HepG2 (cell line): ENCODE measurements around the gene CREB1. TPM values are rescaled to one million over a fixed set of nuclear protein-coding genes. Genes with fewer than 3 reads are reported as not detected.
A peak's percentile ranks its signal among the peaks of the same experiment; 100 is the strongest.

Source experiments
- ERF ChIP-seq: IDR thresholded peaks from 2 replicates; pipeline ENCODE4 v1.6.1; 2018; ENCODE audit warnings: missing biosample characterization, missing genetic modification reagents
- ESRRA ChIP-seq: sonication (generic); formaldehyde crosslinking; IDR thresholded peaks from 2 replicates; pipeline ENCODE4 v1.5.1; 2020; ENCODE audit warnings: mild to moderate bottlenecking, low read depth, missing genetic modification reagents
- GABPA ChIP-seq, 2 experiments: IDR thresholded peaks; 2 replicates each; pipeline ENCODE4 v1.6.1; 2011 to 2016; ENCODE audit warnings: low read depth in 2 of 2, low read length in 1 of 2, missing biosample characterization in 1 of 2, missing genetic modification characterization in 1 of 2
- JDP2 ChIP-seq: sonication (generic); formaldehyde crosslinking; IDR thresholded peaks from 2 replicates; pipeline ENCODE4 v1.8.1; 2022; ENCODE audit warnings: missing genetic modification reagents, borderline replicate concordance
- MIER3 ChIP-seq: IDR thresholded peaks from 2 replicates; pipeline ENCODE4 v1.6.1; 2016; ENCODE audit warnings: missing compliant biosample characterization, borderline replicate concordance
- MTA1 ChIP-seq: sonication (generic); formaldehyde crosslinking; IDR thresholded peaks from 2 replicates; pipeline ENCODE4 v1.4.0; 2020; ENCODE audit warnings: missing genetic modification reagents, mild to moderate bottlenecking, borderline replicate concordance
- MTF2 ChIP-seq: sonication (generic); formaldehyde crosslinking; IDR thresholded peaks from 2 replicates; pipeline ENCODE4 v1.5.0; 2020; ENCODE audit warnings: missing genetic modification reagents, borderline replicate concordance
- NR2F2 ChIP-seq: IDR thresholded peaks from 2 replicates; pipeline ENCODE4 v1.6.1; 2012; ENCODE audit warnings: low read depth, inconsistent platforms, borderline replicate concordance
- NR2F6 ChIP-seq, 2 experiments: IDR thresholded peaks; 2 replicates each; pipeline ENCODE4 v1.6.1; 2016; ENCODE audit warnings: antibody characterized with exemption in 1 of 2, mild to moderate bottlenecking in 1 of 2
- RARG ChIP-seq: sonication (generic); formaldehyde crosslinking; IDR thresholded peaks from 2 replicates; pipeline ENCODE4 v1.4.0; 2020; ENCODE audit warnings: low read depth, mild to moderate bottlenecking, missing genetic modification reagents
- RBFOX2 ChIP-seq: fragments of 200-400 bp; formaldehyde crosslinking; IDR thresholded peaks from 2 replicates; pipeline ENCODE4 v1.6.1; 2017; ENCODE audit warnings: low read depth, mild to moderate bottlenecking, low read length
- SOX6 ChIP-seq, 2 experiments: fragments of 450-650 bp in 1 of 2; sonication (generic) in 1 of 2; formaldehyde crosslinking in 1 of 2; IDR thresholded peaks; 2 replicates each; pipeline versions ENCODE4 v1.4.0 to v1.6.1; 2017 to 2020; ENCODE audit warnings: antibody characterized with exemption in 1 of 2, mild to moderate bottlenecking in 1 of 2, missing genetic modification reagents in 1 of 2
- ZEB1 ChIP-seq: IDR thresholded peaks from 2 replicates; pipeline ENCODE4 v1.6.1; 2012; ENCODE audit warnings: mild to moderate bottlenecking, low read depth, inconsistent platforms; ENCODE audit not compliant: insufficient replicate concordance
- ZIK1 ChIP-seq: sonication (generic); formaldehyde crosslinking; IDR thresholded peaks from 2 replicates; pipeline ENCODE4 v1.5.0; 2020; ENCODE audit warnings: mild to moderate bottlenecking, low read depth, missing genetic modification reagents, borderline replicate concordance
- ZMYM2 ChIP-seq: sonication (generic); formaldehyde crosslinking; IDR thresholded peaks from 2 replicates; pipeline ENCODE4 v1.8.0; 2022; ENCODE audit warnings: mild to moderate bottlenecking, missing genetic modification reagents
- ZNF121 ChIP-seq: sonication (generic); formaldehyde crosslinking; IDR thresholded peaks from 2 replicates; pipeline ENCODE4 v1.5.0; 2020; ENCODE audit warnings: mild to moderate bottlenecking, missing genetic modification reagents
- ZNF143 ChIP-seq: sonication (generic); formaldehyde crosslinking; IDR thresholded peaks from 2 replicates; pipeline ENCODE4 v1.4.0; 2020; ENCODE audit warnings: missing genetic modification reagents
- ZNF296 ChIP-seq: sonication (generic); formaldehyde crosslinking; conservative IDR thresholded peaks from 2 replicates; pipeline ENCODE4 v1.5.0; 2020; ENCODE audit warnings: mild to moderate bottlenecking, missing genetic modification reagents
- ZNF362 ChIP-seq: sonication (generic); formaldehyde crosslinking; IDR thresholded peaks from 2 replicates; pipeline ENCODE4 v1.4.0; 2020; ENCODE audit warnings: missing genetic modification reagents, mild to moderate bottlenecking, borderline replicate concordance
- ZNF572 ChIP-seq: sonication (generic); formaldehyde crosslinking; IDR thresholded peaks from 2 replicates; pipeline ENCODE4 v1.5.1; 2020; ENCODE audit warnings: mild to moderate bottlenecking, missing genetic modification reagents
- ZNF576 ChIP-seq: sonication (generic); formaldehyde crosslinking; IDR thresholded peaks from 2 replicates; pipeline ENCODE4 v1.4.0; 2020; ENCODE audit warnings: mild to moderate bottlenecking, missing genetic modification reagents
- ZNF740 ChIP-seq: sonication (generic); formaldehyde crosslinking; IDR thresholded peaks from 2 replicates; pipeline ENCODE4 v1.4.0; 2020; ENCODE audit warnings: missing genetic modification reagents
- ZNF891 ChIP-seq: sonication (generic); formaldehyde crosslinking; IDR thresholded peaks from 2 replicates; pipeline ENCODE4 v1.5.0; 2020; ENCODE audit warnings: mild to moderate bottlenecking, missing genetic modification reagents
- ZSCAN20 ChIP-seq: sonication (generic); formaldehyde crosslinking; IDR thresholded peaks from 2 replicates; pipeline ENCODE4 v1.4.0; 2020; ENCODE audit warnings: missing genetic modification reagents, mild to moderate bottlenecking, borderline replicate concordance
- ZSCAN22 ChIP-seq: sonication (generic); formaldehyde crosslinking; IDR thresholded peaks from 2 replicates; pipeline ENCODE4 v1.4.0; 2020; ENCODE audit warnings: mild to moderate bottlenecking, missing genetic modification reagents
- polyA plus RNA-seq, 8 experiments: library from polyadenylated mRNA; depleted of rRNA in 3 of 8; stranded (reverse) in 7 of 8; unstranded in 1 of 8; fragments of >200 nt; fragmentation: Illumina TruSeq in 4 of 8; extraction: Trizol in 4 of 8; gene quantifications; 2 replicates each; pipeline versions ENCODE4 v1.2.1 to v1.2.3, GENCODE V29; 2011 to 2016; ENCODE audit warnings: low read depth in 4 of 8, missing spikeins in 1 of 8, mixed read lengths in 1 of 8; ENCODE audit not compliant: insufficient read depth in 1 of 8
- total RNA-seq, 5 experiments: library from RNA; depleted of rRNA; stranded (reverse); fragments of >200 nt; fragmentation: Illumina TruSeq; extraction: Trizol; gene quantifications; 2 replicates each; pipeline ENCODE4 v1.2.3, GENCODE V29; 2016; ENCODE audit warnings: low read depth in 1 of 5
- TF ChIP-seq, protein P1 (sequence below): sonication (generic); formaldehyde crosslinking; IDR thresholded peaks from 2 replicates; pipeline ENCODE4 v1.4.0; 2020; ENCODE audit warnings: missing genetic modification reagents
- TF ChIP-seq, protein P2 (sequence below): sonication (generic); formaldehyde crosslinking; IDR thresholded peaks from 2 replicates; pipeline ENCODE4 v1.4.0; 2020; ENCODE audit warnings: missing genetic modification reagents

The CREB1 gene
- total and polyA plus RNA-seq, 2 of the 13 experiments (the other 11 are each of a cell fraction or from before 2014, with no cell fraction given): 51.8 to 51.9 TPM

DNA sequence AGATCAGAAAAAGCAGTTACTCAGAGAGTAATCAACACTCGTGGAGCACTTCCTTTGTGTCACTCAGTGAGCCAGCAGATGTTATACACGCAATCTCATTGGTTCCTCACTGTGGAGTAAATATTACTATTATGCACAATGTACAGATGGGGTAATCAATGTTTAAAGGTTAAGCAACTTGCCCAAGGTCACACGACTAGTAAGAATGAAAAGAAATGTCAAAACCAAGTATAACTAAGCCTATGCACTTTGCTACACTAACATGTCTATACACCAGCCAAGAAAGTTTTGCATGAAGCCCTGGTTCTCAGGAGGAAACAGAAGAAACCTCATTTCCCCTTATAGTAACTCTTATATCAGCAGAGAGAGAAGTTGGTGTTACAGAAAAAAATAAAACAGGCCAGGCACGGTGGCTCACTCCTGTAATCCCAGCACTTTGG is 90.0 kb downstream of the CREB1 start (continued):
- TF ChIP-seq GABPA (IDR thresholded peaks at IDR 0.05; ENCODE audit: low read depth, low read length): no peak
- peak; percentile 58 for TF ChIP-seq GABPA (CRISPR knock-in tag; IDR thresholded peaks at IDR 0.05; ENCODE audit: low read depth)
- TF ChIP-seq ESRRA (CRISPR knock-in tag): peak; percentile 93
- TF ChIP-seq ZSCAN20: no peak
- TF ChIP-seq MTA1: no peak
- TF ChIP-seq JDP2: no peak
- TF ChIP-seq, protein P1, sequence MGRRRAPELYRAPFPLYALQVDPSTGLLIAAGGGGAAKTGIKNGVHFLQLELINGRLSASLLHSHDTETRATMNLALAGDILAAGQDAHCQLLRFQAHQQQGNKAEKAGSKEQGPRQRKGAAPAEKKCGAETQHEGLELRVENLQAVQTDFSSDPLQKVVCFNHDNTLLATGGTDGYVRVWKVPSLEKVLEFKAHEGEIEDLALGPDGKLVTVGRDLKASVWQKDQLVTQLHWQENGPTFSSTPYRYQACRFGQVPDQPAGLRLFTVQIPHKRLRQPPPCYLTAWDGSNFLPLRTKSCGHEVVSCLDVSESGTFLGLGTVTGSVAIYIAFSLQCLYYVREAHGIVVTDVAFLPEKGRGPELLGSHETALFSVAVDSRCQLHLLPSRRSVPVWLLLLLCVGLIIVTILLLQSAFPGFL: no peak
- peak; percentile 65 for TF ChIP-seq NR2F6 (IDR thresholded peaks at IDR 0.05)
- TF ChIP-seq NR2F6 (CRISPR knock-in tag; IDR thresholded peaks at IDR 0.05): peak; percentile 63; the same call in 1 of the 2 replicates
- TF ChIP-seq ZNF296: no peak
- no peak for TF ChIP-seq MTF2
- TF ChIP-seq ZMYM2 (CRISPR knock-in tag): 0 out of 2 replicates have a peak, but pooled peaks have one; percentile 24
- peak; percentile 28; the same call in 1 of the 2 replicates for TF ChIP-seq ZNF362 (CRISPR knock-in tag)
- TF ChIP-seq NR2F2: peak; percentile 40; the same call in 1 of the 2 replicates
- TF ChIP-seq SOX6 (IDR thresholded peaks at IDR 0.05): no peak
- TF ChIP-seq SOX6 (CRISPR knock-in tag; IDR thresholded peaks at IDR 0.05): peak; percentile 93
- TF ChIP-seq ZNF891 (CRISPR knock-in tag): no peak
- no peak for TF ChIP-seq RBFOX2
- no peak for TF ChIP-seq ZSCAN22 (CRISPR knock-in tag)
- no peak for TF ChIP-seq ZNF143 (CRISPR knock-in tag)
- TF ChIP-seq, protein P2, sequence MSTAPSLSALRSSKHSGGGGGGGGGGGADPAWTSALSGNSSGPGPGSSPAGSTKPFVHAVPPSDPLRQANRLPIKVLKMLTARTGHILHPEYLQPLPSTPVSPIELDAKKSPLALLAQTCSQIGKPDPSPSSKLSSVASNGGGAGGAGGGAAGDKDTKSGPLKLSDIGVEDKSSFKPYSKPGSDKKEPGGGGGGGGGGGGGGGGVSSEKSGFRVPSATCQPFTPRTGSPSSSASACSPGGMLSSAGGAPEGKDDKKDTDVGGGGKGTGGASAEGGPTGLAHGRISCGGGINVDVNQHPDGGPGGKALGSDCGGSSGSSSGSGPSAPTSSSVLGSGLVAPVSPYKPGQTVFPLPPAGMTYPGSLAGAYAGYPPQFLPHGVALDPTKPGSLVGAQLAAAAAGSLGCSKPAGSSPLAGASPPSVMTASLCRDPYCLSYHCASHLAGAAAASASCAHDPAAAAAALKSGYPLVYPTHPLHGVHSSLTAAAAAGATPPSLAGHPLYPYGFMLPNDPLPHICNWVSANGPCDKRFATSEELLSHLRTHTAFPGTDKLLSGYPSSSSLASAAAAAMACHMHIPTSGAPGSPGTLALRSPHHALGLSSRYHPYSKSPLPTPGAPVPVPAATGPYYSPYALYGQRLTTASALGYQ (CRISPR knock-in tag): no peak
- TF ChIP-seq MIER3 (CRISPR knock-in tag): peak; percentile 84; the same call in 1 of the 2 replicates
- TF ChIP-seq ZNF121 (CRISPR knock-in tag): no peak
- TF ChIP-seq ZNF576 (CRISPR knock-in tag): no peak
- no peak for TF ChIP-seq ZEB1
- TF ChIP-seq ERF (CRISPR knock-in tag): peak; percentile 54
- TF ChIP-seq ZIK1: no peak
- TF ChIP-seq ZNF740 (CRISPR knock-in tag): no peak
- no peak for TF ChIP-seq ZNF572 (CRISPR knock-in tag)
- no peak for TF ChIP-seq RARG (CRISPR knock-in tag)
